Lower leg skin (tissue), 4 donors: Measurements from ENCODE around the gene FLAD1. TPM values are rescaled to one million over a fixed set of nuclear protein-coding genes. Genes with fewer than 3 reads are reported as not detected.

ENCODE experiments used
- DNase-seq, 2 donors: peaks; one replicate each; pipeline ENCODE4 v3.0.0-alpha.2; 2019; ENCODE audit warnings: low spot score in 2 of 2
- H3K4me3 ChIP-seq: fragments of 200-600 bp; sonication (generic); 2 replicates; pipeline ENCODE4 v1.5.1; 2017; ENCODE audit warnings: mild to moderate bottlenecking, low read depth; ENCODE audit not compliant: poor library complexity, severe bottlenecking
- POLR2A ChIP-seq, 2 donors: fragments of 450-650 bp; IDR thresholded peaks; one replicate each; pipeline ENCODE4 v1.6.1; 2016 to 2017; ENCODE audit warnings: antibody characterized with exemption in 2 of 2, mild to moderate bottlenecking in 1 of 2, moderate library complexity in 1 of 2
- WGBS, 2 donors: methylation state at CpG; one replicate each; pipeline ENCODE4 v1.1.5; 2018; 5-methylcytosine and 5-hydroxymethylcytosine counted together
- intact Hi-C: fragments of 100-400 bp; cut with DNase I; formaldehyde crosslinking; loops from one replicate; pipeline ENCODE4 v1.15.0; 2023; ENCODE audit warnings: low total_unique reads
- total RNA-seq, 4 donors: library from RNA; depleted of rRNA; stranded (reverse); fragments of >200 nt; gene quantifications; one replicate each; pipeline ENCODE4 v1.1.0, GENCODE V29; 2016
- TF ChIP-seq, protein P1 (sequence below), 3 donors: fragments of 450-650 bp; IDR thresholded peaks; one replicate each; pipeline ENCODE4 v1.5.1; 2016; ENCODE audit warnings: antibody characterized with exemption in 3 of 3, mild to moderate bottlenecking in 3 of 3, moderate library complexity in 2 of 3

The FLAD1 gene
- total RNA-seq, 4 donors from 2014 or later, result 38.7 to 45.3 (median 41.6) TPM

DNA sequence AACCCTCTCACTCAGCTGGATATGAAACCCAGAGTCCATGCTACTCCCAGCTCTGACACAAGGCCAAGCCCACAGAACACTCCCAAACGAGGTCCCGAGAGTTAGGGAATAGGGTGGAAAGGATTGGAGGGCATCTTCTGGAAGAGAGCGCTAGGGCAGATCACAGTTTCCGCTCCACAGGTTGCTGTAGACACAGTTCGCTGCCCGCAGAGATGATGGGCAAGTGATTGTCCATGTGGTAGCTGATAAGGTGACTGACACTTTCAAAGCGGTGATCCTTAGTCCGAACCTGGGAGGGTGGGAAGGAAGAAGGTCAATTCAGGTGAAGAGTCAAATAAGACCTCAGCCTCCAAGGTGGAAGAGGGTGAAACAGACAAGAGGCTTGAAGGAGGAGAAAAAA is 19.5 kb upstream of the FLAD1 start:
- TF ChIP-seq, protein P1, sequence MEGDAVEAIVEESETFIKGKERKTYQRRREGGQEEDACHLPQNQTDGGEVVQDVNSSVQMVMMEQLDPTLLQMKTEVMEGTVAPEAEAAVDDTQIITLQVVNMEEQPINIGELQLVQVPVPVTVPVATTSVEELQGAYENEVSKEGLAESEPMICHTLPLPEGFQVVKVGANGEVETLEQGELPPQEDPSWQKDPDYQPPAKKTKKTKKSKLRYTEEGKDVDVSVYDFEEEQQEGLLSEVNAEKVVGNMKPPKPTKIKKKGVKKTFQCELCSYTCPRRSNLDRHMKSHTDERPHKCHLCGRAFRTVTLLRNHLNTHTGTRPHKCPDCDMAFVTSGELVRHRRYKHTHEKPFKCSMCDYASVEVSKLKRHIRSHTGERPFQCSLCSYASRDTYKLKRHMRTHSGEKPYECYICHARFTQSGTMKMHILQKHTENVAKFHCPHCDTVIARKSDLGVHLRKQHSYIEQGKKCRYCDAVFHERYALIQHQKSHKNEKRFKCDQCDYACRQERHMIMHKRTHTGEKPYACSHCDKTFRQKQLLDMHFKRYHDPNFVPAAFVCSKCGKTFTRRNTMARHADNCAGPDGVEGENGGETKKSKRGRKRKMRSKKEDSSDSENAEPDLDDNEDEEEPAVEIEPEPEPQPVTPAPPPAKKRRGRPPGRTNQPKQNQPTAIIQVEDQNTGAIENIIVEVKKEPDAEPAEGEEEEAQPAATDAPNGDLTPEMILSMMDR (IDR thresholded peaks at IDR 0.05), result no peak
- no peak for TF ChIP-seq POLR2A (IDR thresholded peaks at IDR 0.05)
- no peak overlapping the region for H3K4me3 ChIP-seq
- no peak for DNase-seq
- intact Hi-C loops, result loop anchor here (10.0 kb wide), 1 partner anchor 51 kb away; no protein-coding TSS in a partner anchor
- 80 to 82% methylated on average over 8 of the region's 8 CpGs for WGBS, 2 donors

- intact Hi-C loops, result loop anchor here (10.0 kb wide), 1 partner anchor 50 kb away; no protein-coding TSS in a partner anchor
- TF ChIP-seq POLR2A (IDR thresholded peaks at IDR 0.05), result no peak
- TF ChIP-seq, protein P1 (IDR thresholded peaks at IDR 0.05), result no peak
- DNase-seq, result no peak
- H3K4me3 ChIP-seq, result no peak overlapping the region
- WGBS, 2 donors, result 85 to 93% methylated on average over 6 of the region's 6 CpGs
Observed at GRCh38 chr1:154964359-154964758, 18.8 kb upstream of the FLAD1 start.

GRCh38 chr1:154966111-154966510 is 17.0 kb upstream of the FLAD1 start:
- H3K4me3 ChIP-seq, result no peak overlapping the region
- no peak for TF ChIP-seq POLR2A (IDR thresholded peaks at IDR 0.05)
- TF ChIP-seq, protein P1 (IDR thresholded peaks at IDR 0.05), result no peak
- no peak for DNase-seq
- intact Hi-C loops, result loop anchor here (10.0 kb wide), 1 partner anchor 49 kb away; no protein-coding TSS in a partner anchor
- WGBS, 2 donors, result 78 to 81% methylated on average over 6 to 7 of the region's 7 CpGs

DNA sequence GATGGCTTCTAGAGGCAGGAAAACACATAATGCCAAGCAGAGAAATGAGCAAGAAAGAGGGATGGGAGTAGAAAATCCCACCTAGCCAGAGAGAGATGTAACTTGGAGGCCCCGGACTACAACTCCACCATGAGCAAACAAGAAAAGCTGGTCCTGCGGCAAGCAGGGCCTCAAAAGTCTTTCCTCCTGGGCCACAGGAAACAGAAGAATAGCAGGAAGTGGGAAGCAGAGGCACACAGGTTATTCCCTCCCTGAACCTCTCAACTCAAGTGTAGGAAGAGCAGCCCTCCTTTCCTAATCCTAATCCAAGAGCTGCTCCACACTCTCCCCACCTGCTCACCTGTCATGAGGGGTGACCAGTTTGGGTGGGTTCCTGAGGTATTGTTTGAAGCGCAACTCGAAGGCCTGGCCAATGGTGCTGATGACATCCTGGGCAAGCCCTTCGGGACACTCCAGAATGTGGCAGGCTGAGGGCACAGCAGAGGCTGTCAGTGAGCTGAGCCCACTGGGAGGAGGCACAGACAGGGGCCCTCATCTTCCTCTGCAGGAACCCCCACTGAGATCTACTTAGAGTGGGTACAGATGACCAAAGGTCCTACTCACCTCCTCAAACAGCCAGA is 15.7 kb upstream of the FLAD1 start:
- no peak for DNase-seq
- H3K4me3 ChIP-seq, result no peak overlapping the region
- TF ChIP-seq, protein P1 (IDR thresholded peaks at IDR 0.05), result no peak
- TF ChIP-seq POLR2A (IDR thresholded peaks at IDR 0.05), result no peak
- intact Hi-C loops, result loop anchor here (10.0 kb wide), 1 partner anchor 47 kb away; no protein-coding TSS in a partner anchor
- WGBS, 2 donors, result 65 to 71% methylated on average over 5 of the region's 5 CpGs

- H3K4me3 ChIP-seq, result no peak overlapping the region
- WGBS, 2 donors, result 87 to 90% methylated on average over 3 of the region's 3 CpGs
- intact Hi-C loops, result loop anchor here (10.0 kb wide), 1 partner anchor 46 kb away; no protein-coding TSS in a partner anchor
- TF ChIP-seq, protein P1 (IDR thresholded peaks at IDR 0.05), result no peak
- TF ChIP-seq POLR2A (IDR thresholded peaks at IDR 0.05), result no peak
- no peak for DNase-seq
Observed at GRCh38 chr1:154968731-154969130, 14.4 kb upstream of the FLAD1 start.
